GM23338 (cell line): ENCODE measurements around the gene SPG21. TPM values are rescaled to one million over a fixed set of nuclear protein-coding genes. Genes with fewer than 3 reads are reported as not detected.

Experiments
- ATAC-seq: fragments of 200-7000 bp; cut with Tn5 transposase; 3 replicates; pipeline ENCODE4 v1.9.1; 2020
- DNase-seq: peaks from one replicate; pipeline ENCODE4 v3.0.0-alpha.2; 2015; ENCODE audit warnings: low spot score
- H2AFZ ChIP-seq: fragments of 200-600 bp; sonication (generic); 2 replicates; pipeline ENCODE4 v1.8.0; 2016; ENCODE audit warnings: antibody characterized with exemption, mild to moderate bottlenecking, moderate library complexity
- H3F3A ChIP-seq: fragments of 200-600 bp; sonication (generic); replicated peaks from 2 replicates; pipeline ENCODE4 v1.8.0; 2017; ENCODE audit warnings: antibody characterized with exemption, mixed run types, low read depth
- H3K27ac ChIP-seq: fragments of 200-600 bp; sonication (generic); 2 replicates; pipeline ENCODE4 v1.6.1; 2016; ENCODE audit warnings: low read depth
- H3K27me3 ChIP-seq: fragments of 200-600 bp; sonication (generic); 2 replicates; pipeline ENCODE4 v1.8.0; 2016; ENCODE audit warnings: mild to moderate bottlenecking, mixed run types, moderate library complexity; ENCODE audit not compliant: insufficient read depth
- H3K36me3 ChIP-seq: fragments of 200-600 bp; sonication (generic); 2 replicates; pipeline ENCODE4 v1.8.0; 2016; ENCODE audit warnings: mild to moderate bottlenecking; ENCODE audit not compliant: insufficient read depth
- H3K4me1 ChIP-seq: fragments of 200-600 bp; sonication (generic); 2 replicates; pipeline ENCODE4 v1.8.0; 2016; ENCODE audit warnings: mild to moderate bottlenecking, moderate library complexity; ENCODE audit not compliant: insufficient read depth
- H3K4me2 ChIP-seq: fragments of 200-600 bp; sonication (generic); 2 replicates; pipeline ENCODE4 v1.7.1; 2017; ENCODE audit warnings: mixed run types
- H3K4me3 ChIP-seq: fragments of 200-600 bp; sonication (generic); 2 replicates; pipeline ENCODE4 v1.6.1; 2016; ENCODE audit warnings: mixed run types
- H3K79me2 ChIP-seq: fragments of 200-600 bp; sonication (generic); replicated peaks from 2 replicates; pipeline ENCODE4 v1.8.0; 2017; ENCODE audit warnings: mild to moderate bottlenecking; ENCODE audit not compliant: insufficient read depth
- H3K9me2 ChIP-seq: fragments of 200-600 bp; sonication (generic); 2 replicates; pipeline ENCODE4 v1.8.0; 2017; ENCODE audit not compliant: insufficient read depth
- H4K20me1 ChIP-seq: fragments of 200-600 bp; sonication (generic); replicated peaks from 2 replicates; pipeline ENCODE4 v1.8.0; 2017; ENCODE audit warnings: mild to moderate bottlenecking; ENCODE audit not compliant: insufficient read depth
- H3K27ac Mint-ChIP-seq: 2 replicates; pipeline ENCODE4 v1.8.0; 2020; ENCODE audit warnings: inconsistent platforms, mild to moderate bottlenecking, moderate library complexity, mixed read lengths
- H3K27me3 Mint-ChIP-seq: 3 replicates; pipeline ENCODE4 v1.8.0; 2022; ENCODE audit warnings: low read depth, mild to moderate bottlenecking, moderate library complexity, mixed read lengths, inconsistent platforms; ENCODE audit not compliant: insufficient read depth, poor library complexity
- H3K36me3 Mint-ChIP-seq: 3 replicates; pipeline ENCODE4 v1.8.0; 2021; ENCODE audit warnings: low read depth, mild to moderate bottlenecking, inconsistent platforms, moderate library complexity, mixed read lengths
- H3K4me1 Mint-ChIP-seq: 3 replicates; pipeline ENCODE4 v1.8.0; 2020; ENCODE audit warnings: mild to moderate bottlenecking, inconsistent platforms, mixed read lengths
- H3K4me3 Mint-ChIP-seq: 3 replicates; pipeline ENCODE4 v1.8.0; 2021; ENCODE audit warnings: moderate library complexity, mild to moderate bottlenecking, inconsistent platforms, mixed read lengths
- H3K9me3 Mint-ChIP-seq: 3 replicates; pipeline ENCODE4 v1.8.0; 2020; ENCODE audit warnings: moderate library complexity, mild to moderate bottlenecking, inconsistent platforms, mixed read lengths
- CREB1 ChIP-seq: fragments of 250-450 bp; sonication (Bioruptor Pico); IDR thresholded peaks from 2 replicates; pipeline ENCODE4 v1.5.0; 2020; ENCODE audit warnings: low read depth, mild to moderate bottlenecking, moderate library complexity
- CTCF ChIP-seq, 2 experiments: fragments of 200-600 bp in 1 of 2; sonication (generic) in 1 of 2; conservative IDR thresholded peaks; 2 replicates each; pipeline versions ENCODE4 v1.5.1 to v1.6.1; 2016 to 2017; ENCODE audit warnings: antibody characterized with exemption in 2 of 2, low read depth in 2 of 2, mild to moderate bottlenecking in 2 of 2, moderate library complexity in 1 of 2
- ETS1 ChIP-seq: IDR thresholded peaks from 2 replicates; pipeline ENCODE4 v1.6.1; 2016; ENCODE audit warnings: antibody characterized with exemption
- EZH2 ChIP-seq: fragments of 200-600 bp; sonication (generic); IDR thresholded peaks from one replicate; pipeline ENCODE4 v1.8.0; 2017; ENCODE audit warnings: antibody characterized with exemption, mild to moderate bottlenecking, low read depth; ENCODE audit not compliant: unreplicated experiment
- EZH2phosphoT487 ChIP-seq: fragments of 200-600 bp; sonication (generic); IDR thresholded peaks from one replicate; pipeline ENCODE4 v1.8.1; 2018; ENCODE audit warnings: antibody characterized with exemption; ENCODE audit not compliant: unreplicated experiment
- JUNB ChIP-seq: IDR thresholded peaks from one replicate; pipeline ENCODE4 v1.6.1; 2016; ENCODE audit warnings: antibody characterized with exemption; ENCODE audit not compliant: unreplicated experiment
- NANOG ChIP-seq: IDR thresholded peaks from 2 replicates; pipeline ENCODE4 v1.6.1; 2016; ENCODE audit warnings: antibody characterized with exemption, borderline replicate concordance
- POLR2AphosphoS5 ChIP-seq: IDR thresholded peaks from 2 replicates; pipeline ENCODE4 v1.6.1; 2016; ENCODE audit warnings: antibody characterized with exemption, low read depth
- STAT1 ChIP-seq: IDR thresholded peaks from one replicate; pipeline ENCODE4 v1.6.1; 2016; ENCODE audit warnings: antibody characterized with exemption; ENCODE audit not compliant: unreplicated experiment
- ZNF114 ChIP-seq: fragments of 250-450 bp; sonication (Bioruptor Pico); IDR thresholded peaks from 2 replicates; pipeline ENCODE4 v1.5.0; 2020; ENCODE audit warnings: mild to moderate bottlenecking, moderate library complexity
- ZNF331 ChIP-seq: fragments of 250-450 bp; sonication (Bioruptor Pico); IDR thresholded peaks from 2 replicates; pipeline ENCODE4 v1.5.0; 2020; ENCODE audit warnings: low read depth, mild to moderate bottlenecking, moderate library complexity
- polyA plus RNA-seq: library from polyadenylated mRNA; unstranded; fragments of >200 nt; fragmentation: Nextera tagmentation; extraction: Ambion mirVana; gene quantifications from 2 replicates; pipeline ENCODE4 v1.2.1, GENCODE V29; 2016
- total RNA-seq: library from RNA; depleted of rRNA; stranded (reverse); fragments of >200 nt; shearing (Covaris generic); gene quantifications from 2 replicates; pipeline ENCODE4 v1.2.3, GENCODE V29; 2014

Gene SPG21
- total and polyA plus RNA-seq, 2 experiments from 2014 or later: 81.0 to 102 TPM

- TF ChIP-seq NANOG (no peak), POLR2AphosphoS5 (no peak), CREB1 (no peak), EZH2phosphoT487 (no peak), CTCF (conservative IDR thresholded peaks at IDR 0.05; ENCODE audit: low read depth in 2 of 2) (no peak), ETS1 (no peak), EZH2 (no peak), ZNF331 (CRISPR knock-in tag) (no peak), STAT1 (no peak)
- no peak for DNase-seq
- no peak overlapping the region for H3K4me2 ChIP-seq
- Mint-ChIP-seq H3K4me3 (no peak overlapping the region), H3K4me1 (peaks cover 28% of the 10 kb centered on the region), H3K27me3 (peaks cover 5% of the 10 kb centered on the region), H3K36me3 (peaks cover 17% of the 10 kb centered on the region), H3K9me3 (no peaks in the 10 kb centered on the region), H3K27ac (no peak overlapping the region)
- 0 out of 2 replicates have a peak, but pooled peaks cover 3% of the 10 kb centered on the region for H3K36me3 ChIP-seq
- H2AFZ ChIP-seq: no peak overlapping the region
- peaks cover 21% of the 10 kb centered on the region for H3K79me2 ChIP-seq
- no peaks in the 10 kb centered on the region for H3K27me3 ChIP-seq
- H3K4me3 ChIP-seq: no peak overlapping the region
- peaks cover 15% of the 10 kb centered on the region; the same call in 1 of the 2 replicates for H3K4me1 ChIP-seq
- H3K9me2 ChIP-seq: no peaks in the 10 kb centered on the region; the same call in 1 of the 2 replicates
- peaks cover 7% of the 10 kb centered on the region; the same call in 1 of the 2 replicates for H3F3A ChIP-seq
- H4K20me1 ChIP-seq: peaks cover 10% of the 10 kb centered on the region
- ATAC-seq: no peak
- H3K27ac ChIP-seq: no peak overlapping the region
These were observed 7.2 kb downstream of the SPG21 start for GRCh38 chr15:64982472-64982871.

- H3K4me3 Mint-ChIP-seq: no peak overlapping the region
- Histone ChIP-seq H3K4me1 (peaks cover 15% of the 10 kb centered on the region; the same call in 1 of the 2 replicates), H3K36me3 (0 out of 2 replicates have a peak, but pooled peaks cover 3% of the 10 kb centered on the region), H3K79me2 (peaks cover 18% of the 10 kb centered on the region), H3K27me3 (no peaks in the 10 kb centered on the region), H3F3A (peaks cover 7% of the 10 kb centered on the region; the same call in 1 of the 2 replicates), H3K27ac (no peak overlapping the region), H2AFZ (no peak overlapping the region), H3K9me2 (no peaks in the 10 kb centered on the region; the same call in 1 of the 2 replicates), H3K4me3 (no peak overlapping the region), H4K20me1 (peaks cover 6% of the 10 kb centered on the region), H3K4me2 (no peak overlapping the region)
- ATAC-seq (no peak), DNase-seq (no peak)
- H3K4me1 Mint-ChIP-seq: peaks cover 28% of the 10 kb centered on the region
- H3K36me3 Mint-ChIP-seq: peaks cover 20% of the 10 kb centered on the region
- H3K27me3 Mint-ChIP-seq: peaks cover 5% of the 10 kb centered on the region
- H3K9me3 Mint-ChIP-seq: no peaks in the 10 kb centered on the region
- H3K27ac Mint-ChIP-seq: no peak overlapping the region
- TF ChIP-seq CTCF (conservative IDR thresholded peaks at IDR 0.05; ENCODE audit: low read depth in 2 of 2): no peak
- TF ChIP-seq ZNF114: no peak
- no peak for TF ChIP-seq JUNB
- TF ChIP-seq STAT1: no peak
These were observed 7.8 kb downstream of the SPG21 start for GRCh38 chr15:64981812-64982431.
